Hematopoietic multipotent progenitor cell (in vitro differentiated cells): ENCODE measurements around the gene BICRAL. TPM values are rescaled to one million over a fixed set of nuclear protein-coding genes. Genes with fewer than 3 reads are reported as not detected.
"Not testable (repeated sequence)": the region's sequence is repeated elsewhere in the genome, so short reads cannot be mapped to it uniquely, and the experiment has no call there.

ENCODE experiments used
- DNase-seq, 3 donors: peaks; one replicate each; pipeline ENCODE4 v3.0.0-alpha.2; 2011 to 2015; ENCODE audit warnings: low read depth in 2 of 3, low spot score in 2 of 3
- total RNA-seq: library from RNA; depleted of rRNA; stranded (reverse); fragments of >200 nt; gene quantifications from one replicate; pipeline ENCODE4 v1.2.3, GENCODE V29; 2012

The BICRAL gene
- total RNA-seq, 1 donor: 18.0 TPM

- peak in 2 of 3 donors; percentile 7 to 32 for DNase-seq
Observed at GRCh38 chr6:42841844-42842584, 60.2 kb downstream of the BICRAL start.

DNA sequence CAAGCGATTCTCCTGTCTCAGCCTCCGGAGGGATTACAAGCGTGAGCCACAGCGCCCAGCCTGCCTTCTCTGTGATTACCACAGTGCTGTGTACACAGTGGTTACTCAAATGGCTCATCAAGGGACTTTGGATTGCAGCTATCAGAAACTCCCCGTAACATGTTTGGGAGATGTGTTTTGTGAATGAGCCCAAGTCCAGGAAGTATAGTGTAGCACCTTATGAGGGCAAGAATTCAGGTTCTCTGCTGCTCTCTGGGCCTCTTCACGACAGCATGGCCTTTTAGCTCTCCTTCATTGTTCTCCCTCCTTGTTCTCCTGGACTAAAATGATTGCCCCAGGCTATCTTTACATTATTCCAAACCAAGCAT is 63.5 kb downstream of the BICRAL start:
- no peak for DNase-seq

GRCh38 chr6:42846505-42846904 is 64.7 kb downstream of the BICRAL start:
- no peak for DNase-seq

DNA sequence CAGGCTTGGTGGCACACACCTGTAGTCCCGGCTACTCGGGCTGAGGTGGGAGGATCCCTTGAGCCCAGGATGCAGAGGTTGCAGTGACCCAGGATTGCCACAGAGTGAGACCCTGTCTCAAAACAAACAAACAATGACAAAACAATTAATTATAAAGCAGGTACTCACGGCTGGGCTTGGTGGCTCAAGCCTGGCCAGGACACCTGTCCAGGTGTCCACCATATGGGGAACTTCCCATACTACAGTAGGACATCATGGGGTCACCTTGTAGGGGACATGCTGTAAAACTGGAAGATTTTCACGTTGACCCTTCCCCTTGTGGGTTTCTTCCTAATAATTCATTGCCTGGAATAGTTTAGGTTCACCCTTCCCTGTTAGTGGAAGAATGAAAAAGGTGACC is 66.8 kb downstream of the BICRAL start:
- no peak for DNase-seq

DNA sequence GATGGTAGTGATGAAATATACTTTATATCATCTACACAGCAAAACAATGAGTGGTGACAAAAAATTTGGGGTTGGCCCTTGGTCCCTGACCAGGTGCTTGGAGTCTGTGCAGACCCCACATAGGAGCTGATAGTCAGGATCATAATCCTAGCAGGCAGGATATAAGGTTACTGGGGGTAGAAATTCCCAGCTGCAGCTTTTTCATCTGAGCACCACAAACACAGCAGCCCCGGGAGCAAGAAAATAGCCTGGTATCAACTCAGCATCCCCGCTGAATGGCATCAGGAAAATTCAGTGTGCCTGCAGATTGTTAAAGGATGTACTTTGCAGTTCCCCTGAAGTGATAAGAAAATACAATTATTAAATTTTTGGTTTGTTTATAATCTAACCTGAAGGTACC is 69.7 kb downstream of the BICRAL start:
- DNase-seq: no peak

GRCh38 chr6:42860036-42860435 is 78.2 kb downstream of the BICRAL start:
- DNase-seq: no peak

GRCh38 chr6:42860481-42860880 is 78.6 kb downstream of the BICRAL start:
- DNase-seq: no peak

DNA sequence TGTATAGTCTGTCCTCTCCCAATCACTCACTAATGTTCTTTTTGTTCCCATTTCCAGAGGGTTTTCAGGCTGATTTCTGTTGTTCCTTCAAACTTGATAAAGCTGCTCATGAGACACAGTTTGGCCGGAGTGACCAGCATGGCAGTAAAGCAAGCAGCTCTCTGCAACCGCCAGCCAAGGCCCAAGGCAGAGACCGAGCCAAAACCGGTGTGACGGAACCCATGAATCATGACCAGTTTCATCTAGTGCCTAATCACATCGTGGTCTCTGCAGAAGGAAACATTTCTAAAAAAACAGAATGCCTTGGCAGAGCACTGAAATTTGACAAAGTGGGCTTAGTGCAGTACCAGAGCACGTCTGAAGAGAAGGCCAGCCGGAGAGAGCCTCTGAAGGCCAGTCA is 82.8 kb downstream of the BICRAL start:
- no peak for DNase-seq

GRCh38 chr6:42870145-42870936 is 88.5 kb downstream of the BICRAL start:
- DNase-seq: no peak

GRCh38 chr6:42871711-42872110 is 89.9 kb downstream of the BICRAL start:
- no peak for DNase-seq

- no peak for DNase-seq
Observed at GRCh38 chr6:42873313-42873712, 91.5 kb downstream of the BICRAL start.

- DNase-seq: no peak
Observed at GRCh38 chr6:42877695-42878094, 95.8 kb downstream of the BICRAL start.

- peak; percentile 76 to 93 (median 88) for DNase-seq
Observed at GRCh38 chr6:42879372-42880239, 97.8 kb downstream of the BICRAL start, which contains the start of gene RPL7L1. Gene RPL7L1 (plus strand): TSS chr6:42879616. CDS start chr6:42879911, 295 bp downstream.

DNA sequence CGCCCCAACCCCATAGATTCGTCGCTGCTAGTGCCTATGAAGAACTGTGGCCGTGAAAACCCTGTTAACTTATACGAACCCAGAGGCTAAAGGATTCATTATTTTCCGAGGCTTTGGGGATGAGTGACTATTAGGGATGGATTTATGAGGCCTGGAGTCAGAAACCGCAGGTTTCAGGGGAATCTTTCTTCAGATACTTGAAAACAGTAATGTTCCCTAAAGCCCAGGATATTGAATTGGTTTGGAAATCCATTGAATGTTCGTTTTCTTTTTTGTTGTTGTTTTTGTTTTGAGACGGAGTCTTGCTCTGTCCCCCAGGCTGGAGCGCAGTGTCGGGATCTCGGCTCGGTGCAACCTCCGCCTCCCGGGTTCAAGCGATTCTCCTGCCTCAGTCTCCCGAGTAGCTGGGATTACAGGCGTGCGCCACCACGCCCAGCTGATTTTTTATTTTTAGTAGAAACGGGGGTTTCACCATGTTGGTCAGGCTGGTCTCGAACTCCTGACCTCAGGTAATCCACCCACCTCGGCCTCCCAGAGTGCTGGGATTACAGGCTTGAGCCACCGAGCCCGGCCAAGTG is 98.5 kb downstream of the BICRAL start:
- DNase-seq: not testable (repeated sequence)

GRCh38 chr6:42880871-42881270 is 99.0 kb downstream of the BICRAL start:
- DNase-seq: not testable (repeated sequence)

DNA sequence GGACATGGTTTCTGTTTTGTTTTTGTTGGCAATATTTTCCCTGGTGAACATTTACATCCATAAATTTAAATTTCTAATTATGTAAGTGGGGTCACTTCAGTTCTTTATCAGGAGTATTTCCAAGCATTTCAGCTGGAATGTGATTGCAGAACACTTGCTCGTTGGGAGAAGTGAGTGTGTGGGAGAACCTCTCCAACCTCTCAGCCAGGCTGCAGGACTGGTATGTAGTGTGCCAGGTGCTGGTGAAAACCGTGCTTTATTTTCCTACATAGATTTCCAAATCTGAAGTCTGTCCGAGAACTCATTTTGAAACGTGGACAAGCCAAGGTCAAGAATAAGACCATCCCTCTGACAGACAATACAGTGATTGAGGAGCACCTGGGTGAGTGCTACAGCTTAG is 103.8 kb downstream of the BICRAL start:
- DNase-seq: no peak

DNA sequence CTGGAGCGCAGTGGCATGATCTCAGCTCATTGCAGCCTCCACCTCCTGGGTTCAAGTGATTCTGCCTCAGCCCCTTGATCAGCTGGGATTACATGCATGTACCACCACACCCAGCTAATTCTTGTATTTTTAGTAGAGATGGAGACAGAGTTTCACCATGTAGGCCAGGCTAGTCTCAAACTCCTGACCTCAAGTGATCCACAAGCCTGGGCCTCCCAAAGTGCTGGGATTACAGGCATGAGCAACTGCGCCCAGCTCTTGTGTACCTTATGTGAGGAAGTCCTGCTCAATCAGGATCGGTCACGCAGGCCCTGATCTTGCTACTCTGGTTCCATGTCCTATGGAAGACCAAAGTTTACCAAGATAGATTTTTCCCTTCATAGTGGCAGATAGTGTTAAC is 106.3 kb downstream of the BICRAL start:
- not testable (repeated sequence) for DNase-seq

DNA sequence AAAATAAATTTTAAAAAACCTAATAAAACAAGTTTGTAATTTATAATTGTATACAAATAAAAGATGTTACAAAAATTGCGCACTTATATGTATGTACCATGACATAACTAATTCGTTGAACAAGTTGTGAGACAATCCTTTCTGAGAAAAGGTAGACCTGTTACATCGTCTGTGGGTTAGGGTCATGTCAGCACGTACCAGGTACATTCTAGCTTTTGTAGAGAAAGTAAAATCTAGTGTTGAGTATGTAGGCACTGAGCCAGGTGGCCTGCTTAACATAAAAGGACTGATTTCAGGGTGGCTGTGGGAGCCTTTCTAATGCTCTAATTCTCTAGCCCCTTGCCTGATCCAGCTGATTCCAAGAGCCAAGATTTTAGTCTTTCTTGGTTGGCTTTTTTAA is 108.0 kb downstream of the BICRAL start:
- DNase-seq: no peak

DNA sequence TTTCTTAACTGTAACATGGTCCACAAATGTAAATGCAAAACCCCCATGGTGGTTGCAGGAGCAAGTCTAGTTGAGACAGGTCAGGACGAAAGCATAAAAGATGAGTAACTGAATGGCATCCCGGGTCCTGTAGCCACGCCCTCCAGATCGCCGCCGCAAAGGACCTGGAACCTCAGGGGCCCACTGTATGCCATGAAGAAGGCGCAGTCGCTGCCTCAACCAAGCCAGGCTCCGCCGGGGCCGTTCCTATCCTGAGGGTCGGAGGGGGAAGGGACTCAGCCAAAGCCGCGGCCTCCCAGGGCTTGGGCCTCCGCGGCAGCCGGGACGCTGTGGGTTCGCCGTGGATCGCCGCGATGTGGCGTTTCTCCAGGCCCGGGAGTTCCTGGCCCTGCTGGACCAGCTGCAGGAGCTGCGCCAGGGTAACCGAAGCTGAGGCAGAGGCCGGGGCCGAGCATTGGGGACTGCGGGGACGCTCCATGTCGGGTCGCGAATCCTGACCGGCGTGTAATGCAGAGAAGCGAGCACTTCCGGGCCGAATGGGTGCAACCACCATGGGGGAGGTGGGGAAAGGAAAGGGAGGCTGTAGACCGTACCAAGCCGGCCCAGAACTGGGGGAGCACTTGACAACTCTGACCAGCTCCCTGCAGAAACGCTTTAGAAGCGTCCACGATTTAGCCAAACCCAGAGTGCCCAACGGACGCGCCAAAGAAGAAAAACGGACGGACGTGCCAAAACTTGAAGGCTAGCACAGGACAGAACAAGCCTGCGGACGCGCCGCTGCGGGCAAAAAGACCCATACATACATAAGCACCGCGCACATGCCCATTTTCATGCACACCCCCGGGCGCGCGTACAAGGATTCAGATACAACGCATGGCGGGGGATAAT is 108.7 kb downstream of the BICRAL start:
- DNase-seq: peak; percentile 69 to 92 (median 90)
